Right lobe of liver (tissue), 6 donors: Measurements from ENCODE around the gene FEN1. TPM values are rescaled to one million over a fixed set of nuclear protein-coding genes. Genes with fewer than 3 reads are reported as not detected.

Experiments used
- ATAC-seq, 4 donors: fragments of 200-7000 bp; cut with Tn5 transposase; one replicate each; pipeline ENCODE4 v1.9.1; 2020; ENCODE audit warnings: mild to moderate bottlenecking in 4 of 4, moderate library complexity in 4 of 4
- DNase-seq, 3 donors: peaks; one replicate each; pipeline ENCODE4 v3.0.0-alpha.2; 2020
- H3K27ac ChIP-seq, 3 donors: fragments of 200-600 bp; one replicate each; pipeline ENCODE4 v1.8.0; 2022
- H3K27me3 ChIP-seq, 2 donors: fragments of 200-600 bp; one replicate each; pipeline ENCODE4 v1.8.0; 2022
- H3K36me3 ChIP-seq, 4 donors: fragments of 200-600 bp; sonication (generic) in 1 of 4; one replicate each; pipeline versions ENCODE4 v1.5.1 to v1.8.0; 2017 to 2022; ENCODE audit warnings: control low read depth in 1 of 4
- H3K4me1 ChIP-seq, 4 donors: fragments of 200-600 bp; sonication (generic) in 1 of 4; one replicate each; pipeline versions ENCODE4 v1.5.1 to v1.8.0; 2017 to 2022; ENCODE audit warnings: control low read depth in 1 of 4
- H3K4me3 ChIP-seq, 3 donors: fragments of 200-600 bp; one replicate each; pipeline ENCODE4 v1.8.0; 2022
- H3K9me3 ChIP-seq, 4 donors: fragments of 200-600 bp; sonication (generic) in 1 of 4; one replicate each; pipeline versions ENCODE4 v1.5.1 to v1.8.0; 2017 to 2022; ENCODE audit warnings: control low read depth in 1 of 4
- POLR2A ChIP-seq: fragments of 450-650 bp; IDR thresholded peaks from one replicate; pipeline ENCODE4 v1.6.1; 2017; ENCODE audit warnings: antibody characterized with exemption, mild to moderate bottlenecking
- WGBS: methylation state at CpG from one replicate; pipeline ENCODE4 v1.1.6; 2018; ENCODE audit warnings: low coverage, low lambda C conversion rate; ENCODE audit not compliant: insufficient coverage; ENCODE audit errors: missing lambda C conversion rate; 5-methylcytosine and 5-hydroxymethylcytosine counted together
- intact Hi-C, 2 donors: fragments of 100-400 bp; cut with DNase I; formaldehyde crosslinking; loops; one replicate each; pipeline versions ENCODE4 v1.11.2 to v1.14.1; 2022
- total RNA-seq, 6 experiments: library from RNA; depleted of rRNA in 2 of 6; stranded (reverse); fragments of >200 nt in 2 of 6; fragmentation: NEBNext Ultra II Directional in 3 of 6; extraction: Animal tissue kit (Norgen Biotek cat#: 25700) in 3 of 6; gene quantifications; one replicate each; pipeline versions ENCODE4 v1.1.0 to v1.2.4, GENCODE V29; 2016 to 2023
- TF ChIP-seq, protein P1 (sequence below), 4 donors: fragments of 200-600 bp in 3 of 4; fragments of 450-650 bp in 1 of 4; IDR thresholded peaks; one replicate each; pipeline versions ENCODE4 v1.5.1 to v1.8.0; 2016 to 2022; ENCODE audit warnings: antibody characterized with exemption in 4 of 4, mild to moderate bottlenecking in 2 of 4
- donor health status: DM: no; HTN: yes; CAD: no.
- donor health status: DM: no; HTN: no; CAD: no.
- donor health status: DM: no; HTN: no; CAD: no.
- donor health status: DM: no; HTN: yes; CAD: no.
- donor health status: DM: no; HTN: yes; CAD: no.

FEN1 gene
- total RNA-seq, 6 experiments from 2014 or later = 4.0 to 13.3 (median 5.4) TPM

DNA sequence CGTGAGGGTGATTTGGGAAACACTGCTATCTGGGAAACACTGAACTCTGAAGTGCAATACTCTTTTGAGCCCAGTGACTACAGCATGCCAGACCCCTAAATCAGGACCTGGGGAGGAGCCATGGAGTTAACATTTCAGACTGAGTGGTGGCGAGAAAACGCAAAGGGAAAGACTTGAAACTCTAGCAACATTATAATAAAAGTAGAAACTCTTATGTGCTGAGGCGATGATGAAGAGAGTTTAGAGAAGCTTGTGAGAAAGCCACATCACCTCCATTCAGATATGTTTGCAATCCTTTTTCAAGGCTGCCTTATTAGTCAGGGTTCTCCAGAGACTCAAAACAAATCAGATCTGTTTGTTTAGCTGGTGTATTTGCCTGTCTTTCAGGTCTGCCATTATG is 1.9 kb downstream of the FEN1 start:
- TF ChIP-seq POLR2A = no peak
- TF ChIP-seq, protein P1, sequence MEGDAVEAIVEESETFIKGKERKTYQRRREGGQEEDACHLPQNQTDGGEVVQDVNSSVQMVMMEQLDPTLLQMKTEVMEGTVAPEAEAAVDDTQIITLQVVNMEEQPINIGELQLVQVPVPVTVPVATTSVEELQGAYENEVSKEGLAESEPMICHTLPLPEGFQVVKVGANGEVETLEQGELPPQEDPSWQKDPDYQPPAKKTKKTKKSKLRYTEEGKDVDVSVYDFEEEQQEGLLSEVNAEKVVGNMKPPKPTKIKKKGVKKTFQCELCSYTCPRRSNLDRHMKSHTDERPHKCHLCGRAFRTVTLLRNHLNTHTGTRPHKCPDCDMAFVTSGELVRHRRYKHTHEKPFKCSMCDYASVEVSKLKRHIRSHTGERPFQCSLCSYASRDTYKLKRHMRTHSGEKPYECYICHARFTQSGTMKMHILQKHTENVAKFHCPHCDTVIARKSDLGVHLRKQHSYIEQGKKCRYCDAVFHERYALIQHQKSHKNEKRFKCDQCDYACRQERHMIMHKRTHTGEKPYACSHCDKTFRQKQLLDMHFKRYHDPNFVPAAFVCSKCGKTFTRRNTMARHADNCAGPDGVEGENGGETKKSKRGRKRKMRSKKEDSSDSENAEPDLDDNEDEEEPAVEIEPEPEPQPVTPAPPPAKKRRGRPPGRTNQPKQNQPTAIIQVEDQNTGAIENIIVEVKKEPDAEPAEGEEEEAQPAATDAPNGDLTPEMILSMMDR (IDR thresholded peaks at IDR 0.05) = no peak
- 68% methylated on average over 3 of the region's 4 CpGs for WGBS
- no peak overlapping the region for H3K27ac ChIP-seq
- peaks cover 0 to 5% (median 2%) of the 10 kb centered on the region in 4 donors for H3K36me3 ChIP-seq
- H3K27me3 ChIP-seq = no peaks in the 10 kb centered on the region
- no peak overlapping the region for H3K4me3 ChIP-seq
- H3K4me1 ChIP-seq = peaks cover 0 to 20% (median 3%) of the 10 kb centered on the region in 4 donors
- intact Hi-C loops = loop anchor here (10.0 kb wide), 2 partner anchors 150 to 280 kb away; no protein-coding TSS in a partner anchor
- no peak for ATAC-seq
- no peaks in the 10 kb centered on the region for H3K9me3 ChIP-seq
- DNase-seq = no peak

DNA sequence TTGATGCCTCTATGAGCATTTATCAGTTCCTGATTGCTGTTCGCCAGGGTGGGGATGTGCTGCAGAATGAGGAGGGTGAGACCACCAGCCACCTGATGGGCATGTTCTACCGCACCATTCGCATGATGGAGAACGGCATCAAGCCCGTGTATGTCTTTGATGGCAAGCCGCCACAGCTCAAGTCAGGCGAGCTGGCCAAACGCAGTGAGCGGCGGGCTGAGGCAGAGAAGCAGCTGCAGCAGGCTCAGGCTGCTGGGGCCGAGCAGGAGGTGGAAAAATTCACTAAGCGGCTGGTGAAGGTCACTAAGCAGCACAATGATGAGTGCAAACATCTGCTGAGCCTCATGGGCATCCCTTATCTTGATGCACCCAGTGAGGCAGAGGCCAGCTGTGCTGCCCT is 2.7 kb downstream of the FEN1 start:
- H3K4me3 ChIP-seq = no peak overlapping the region
- peaks cover 0 to 20% (median 3%) of the 10 kb centered on the region in 4 donors for H3K4me1 ChIP-seq
- ATAC-seq (no peak), DNase-seq (peak in 1 of 3 donors; percentile 30)
- TF ChIP-seq, protein P1 (IDR thresholded peaks at IDR 0.05) = no peak
- TF ChIP-seq POLR2A = no peak
- H3K27ac ChIP-seq = no peak overlapping the region
- intact Hi-C loops = loop anchor here (10.0 kb wide), 2 partner anchors 149 to 279 kb away; no protein-coding TSS in a partner anchor
- no peaks in the 10 kb centered on the region for H3K27me3 ChIP-seq
- H3K36me3 ChIP-seq = no peaks in the 10 kb centered on the region
- H3K9me3 ChIP-seq = no peaks in the 10 kb centered on the region
- 83% methylated on average over 1 of the region's 12 CpGs for WGBS

DNA sequence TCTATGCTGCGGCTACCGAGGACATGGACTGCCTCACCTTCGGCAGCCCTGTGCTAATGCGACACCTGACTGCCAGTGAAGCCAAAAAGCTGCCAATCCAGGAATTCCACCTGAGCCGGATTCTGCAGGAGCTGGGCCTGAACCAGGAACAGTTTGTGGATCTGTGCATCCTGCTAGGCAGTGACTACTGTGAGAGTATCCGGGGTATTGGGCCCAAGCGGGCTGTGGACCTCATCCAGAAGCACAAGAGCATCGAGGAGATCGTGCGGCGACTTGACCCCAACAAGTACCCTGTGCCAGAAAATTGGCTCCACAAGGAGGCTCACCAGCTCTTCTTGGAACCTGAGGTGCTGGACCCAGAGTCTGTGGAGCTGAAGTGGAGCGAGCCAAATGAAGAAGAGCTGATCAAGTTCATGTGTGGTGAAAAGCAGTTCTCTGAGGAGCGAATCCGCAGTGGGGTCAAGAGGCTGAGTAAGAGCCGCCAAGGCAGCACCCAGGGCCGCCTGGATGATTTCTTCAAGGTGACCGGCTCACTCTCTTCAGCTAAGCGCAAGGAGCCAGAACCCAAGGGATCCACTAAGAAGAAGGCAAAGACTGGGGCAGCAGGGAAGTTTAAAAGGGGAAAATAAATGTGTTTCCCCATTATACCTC is 3.3 kb downstream of the FEN1 start:
- TF ChIP-seq, protein P1 (IDR thresholded peaks at IDR 0.05) = no peak
- no peak for TF ChIP-seq POLR2A
- ATAC-seq (no peak), DNase-seq (peak in 1 of 3 donors; percentile 46)
- Histone ChIP-seq H3K27me3 (no peaks in the 10 kb centered on the region), H3K4me3 (no peak overlapping the region), H3K27ac (no peak overlapping the region), H3K9me3 (no peaks in the 10 kb centered on the region), H3K4me1 (peaks cover 0 to 20% (median 3%) of the 10 kb centered on the region in 4 donors), H3K36me3 (no peaks in the 10 kb centered on the region)
- intact Hi-C loops = loop anchor here (10.0 kb wide), 2 partner anchors 149 to 279 kb away; no protein-coding TSS in a partner anchor
- 66% methylated on average over 3 of the region's 18 CpGs for WGBS

DNA sequence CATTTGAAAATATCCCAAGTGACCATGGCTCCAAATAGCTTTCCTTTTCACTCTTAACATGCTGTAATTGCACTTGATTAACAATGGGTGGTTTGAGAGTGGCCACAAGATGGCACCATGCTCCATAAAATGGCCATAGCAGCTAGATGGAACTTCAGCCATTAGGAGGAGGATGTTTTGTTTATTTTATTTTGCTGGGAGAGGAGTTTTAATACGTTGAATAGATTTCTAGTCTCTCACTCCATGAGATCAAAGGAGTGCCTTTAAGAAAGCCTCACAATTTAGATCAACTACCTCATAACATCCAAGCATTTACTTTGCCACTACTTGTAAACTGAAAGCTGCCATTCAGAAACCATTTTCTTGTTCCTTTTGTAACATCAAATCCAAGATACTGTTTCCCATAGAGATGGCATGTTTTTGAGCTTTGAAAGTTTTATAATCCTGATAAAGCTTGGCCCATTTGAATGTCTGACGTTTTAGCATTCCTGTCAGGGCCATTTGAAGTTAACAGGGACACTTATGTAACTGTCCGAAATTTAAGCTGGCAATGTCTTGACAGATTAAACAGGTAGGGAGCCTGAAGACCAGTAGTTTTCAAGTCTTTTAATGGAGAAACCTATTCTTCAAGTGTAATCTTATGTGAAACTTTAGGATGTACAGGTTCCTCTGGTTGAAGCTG is 4.7 kb downstream of the FEN1 start:
- H3K36me3 ChIP-seq = peaks cover 0 to 3% (median 2%) of the 10 kb centered on the region in 4 donors
- 14% methylated on average over 3 of the region's 3 CpGs for WGBS
- DNase-seq = peak; percentile 57 to 81 (median 63)
- peak overlapping the region in 2 of 3 donors; percentile 38 to 46 for H3K27ac ChIP-seq
- TF ChIP-seq, protein P1 (IDR thresholded peaks at IDR 0.05) = peak; percentile 84 to 95 (median 90)
- TF ChIP-seq POLR2A = no peak
- H3K4me1 ChIP-seq = peaks cover 0 to 12% (median 3%) of the 10 kb centered on the region in 4 donors
- peak; percentile 64 to 78 (median 69) for ATAC-seq
- H3K4me3 ChIP-seq = peak overlapping the region in 1 of 3 donors; percentile 8
- intact Hi-C loops = loop anchor here (10.0 kb wide), 2 partner anchors 147 to 277 kb away; no protein-coding TSS in a partner anchor
- no peaks in the 10 kb centered on the region for H3K9me3 ChIP-seq
- no peaks in the 10 kb centered on the region for H3K27me3 ChIP-seq
